ENCODE results near the gene N4BP3. TPM values are rescaled to one million over a fixed set of nuclear protein-coding genes. Genes with fewer than 3 reads are reported as not detected.
"Not testable (repeated sequence)": the region's sequence is repeated elsewhere in the genome, so short reads cannot be mapped to it uniquely, and the experiment has no call there.

The N4BP3 gene, protein sequence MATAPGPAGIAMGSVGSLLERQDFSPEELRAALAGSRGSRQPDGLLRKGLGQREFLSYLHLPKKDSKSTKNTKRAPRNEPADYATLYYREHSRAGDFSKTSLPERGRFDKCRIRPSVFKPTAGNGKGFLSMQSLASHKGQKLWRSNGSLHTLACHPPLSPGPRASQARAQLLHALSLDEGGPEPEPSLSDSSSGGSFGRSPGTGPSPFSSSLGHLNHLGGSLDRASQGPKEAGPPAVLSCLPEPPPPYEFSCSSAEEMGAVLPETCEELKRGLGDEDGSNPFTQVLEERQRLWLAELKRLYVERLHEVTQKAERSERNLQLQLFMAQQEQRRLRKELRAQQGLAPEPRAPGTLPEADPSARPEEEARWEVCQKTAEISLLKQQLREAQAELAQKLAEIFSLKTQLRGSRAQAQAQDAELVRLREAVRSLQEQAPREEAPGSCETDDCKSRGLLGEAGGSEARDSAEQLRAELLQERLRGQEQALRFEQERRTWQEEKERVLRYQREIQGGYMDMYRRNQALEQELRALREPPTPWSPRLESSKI
- under 1 TPM; 0.20 to 0.26 TPM for total RNA-seq

DNA sequence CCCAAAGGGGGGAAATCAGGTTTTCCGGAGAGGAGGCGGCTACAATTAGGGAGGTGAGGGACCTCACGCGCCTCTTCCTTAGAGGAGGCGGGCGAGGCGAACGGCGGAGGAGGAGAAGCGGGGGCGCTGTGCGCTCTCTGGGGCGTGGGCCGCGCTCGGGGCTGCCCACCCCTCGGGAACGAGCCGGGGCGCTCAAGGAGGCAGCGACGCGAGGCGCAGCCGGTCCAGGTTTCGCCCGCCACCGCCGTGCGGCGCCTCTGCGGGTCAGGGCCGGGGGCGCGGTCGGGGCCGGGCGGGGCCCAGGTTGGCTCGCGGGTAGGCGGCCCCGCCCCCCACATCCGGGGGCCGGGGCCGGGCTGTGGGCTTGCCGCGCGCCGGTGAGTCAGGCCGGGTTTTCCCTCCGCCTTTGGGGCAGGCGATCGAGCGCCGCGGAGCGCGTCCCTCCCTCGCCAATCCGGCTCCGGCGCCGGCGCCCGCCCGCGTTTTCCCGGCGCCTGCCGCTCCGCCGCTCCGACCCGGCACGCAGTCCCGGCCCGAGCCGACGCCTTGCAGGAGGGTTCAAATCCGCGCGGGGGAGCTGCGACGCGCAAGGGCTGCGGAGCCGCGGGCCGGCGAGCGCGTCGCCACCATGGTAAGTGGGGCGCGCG, at the start of gene N4BP3:
N4BP3 (plus strand) TSS at position 392 of the 647 bp plus-strand sequence. CDS start 6,052 bp downstream, outside the sequence.
- H3K27me3 Mint-ChIP-seq = peaks cover 14 to 25% of the 10 kb centered on the region in 2 donors
- ATAC-seq = peak; percentile 85 to 92
- H3K27ac Mint-ChIP-seq = peak within 1 kb of the TSS; percentile 56 to 63
- peak; percentile 88 for DNase-seq (ENCODE audit: low spot score)
- no peaks in the 10 kb centered on the region for H3K9me3 Mint-ChIP-seq
- H3K4me3 Mint-ChIP-seq = peak within 1 kb of the TSS; percentile 82
- peaks cover 28 to 31% of the 10 kb centered on the region in 2 donors for H3K4me1 Mint-ChIP-seq (ENCODE audit: low read depth in 2 of 2)
- H3K36me3 Mint-ChIP-seq = no peaks in the 10 kb centered on the region

- no peak overlapping the region for H3K27ac Mint-ChIP-seq
- no peaks in the 10 kb centered on the region for H3K4me1 Mint-ChIP-seq (ENCODE audit: low read depth in 2 of 2)
- DNase-seq (ENCODE audit: low spot score) = no peak
- no peaks in the 10 kb centered on the region for H3K36me3 Mint-ChIP-seq
- no peaks in the 10 kb centered on the region for H3K9me3 Mint-ChIP-seq
- H3K4me3 Mint-ChIP-seq = no peak overlapping the region
- no peak for ATAC-seq
- H3K27me3 Mint-ChIP-seq = peaks cover 0 to 10% of the 10 kb centered on the region in 2 donors
Observed at GRCh38 chr5:178067755-178068154, 45.6 kb upstream of the N4BP3 start.

GRCh38 chr5:178068293-178068692, 45.0 kb upstream of the N4BP3 start:
- no peaks in the 10 kb centered on the region for H3K9me3 Mint-ChIP-seq
- peaks cover 0 to 8% of the 10 kb centered on the region in 2 donors for H3K27me3 Mint-ChIP-seq
- no peak overlapping the region for H3K27ac Mint-ChIP-seq
- H3K4me1 Mint-ChIP-seq (ENCODE audit: low read depth in 2 of 2) = no peaks in the 10 kb centered on the region
- H3K4me3 Mint-ChIP-seq = no peak overlapping the region
- H3K36me3 Mint-ChIP-seq = no peaks in the 10 kb centered on the region
- ATAC-seq (peak in 1 of 2 donors; percentile 32), DNase-seq (ENCODE audit: low spot score) (no peak)

- ATAC-seq (no peak), DNase-seq (ENCODE audit: low spot score) (no peak)
- Mint-ChIP-seq H3K4me3 (no peak overlapping the region), H3K4me1 (ENCODE audit: low read depth in 2 of 2) (no peaks in the 10 kb centered on the region), H3K27ac (no peak overlapping the region), H3K9me3 (no peaks in the 10 kb centered on the region), H3K27me3 (peaks cover 0 to 8% of the 10 kb centered on the region in 2 donors), H3K36me3 (no peaks in the 10 kb centered on the region)
Observed at GRCh38 chr5:178069909-178070308, 43.4 kb upstream of the N4BP3 start.

DNA sequence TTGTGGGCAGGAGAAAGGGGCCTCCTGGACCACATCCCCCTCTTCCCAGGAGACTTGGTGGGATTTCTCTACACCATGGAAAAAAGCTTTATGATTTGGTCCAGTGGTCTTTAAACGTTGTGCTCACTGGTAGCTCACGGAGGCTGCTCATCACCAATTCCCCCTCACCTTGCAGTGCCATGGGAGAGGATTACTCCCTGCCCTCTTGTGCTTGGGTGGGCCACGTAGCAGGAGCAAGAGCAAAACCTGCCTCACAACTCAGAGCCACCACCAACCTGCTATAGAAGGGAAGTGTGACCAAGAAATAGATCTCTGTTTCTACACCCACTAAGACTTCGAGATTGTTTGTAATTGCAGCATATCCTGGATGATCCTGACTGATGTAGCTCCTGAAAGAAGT, 42.2 kb upstream of the N4BP3 start:
- peaks cover 0 to 8% of the 10 kb centered on the region in 2 donors for H3K27me3 Mint-ChIP-seq
- H3K27ac Mint-ChIP-seq = no peak overlapping the region
- no peak for DNase-seq (ENCODE audit: low spot score)
- no peaks in the 10 kb centered on the region for H3K36me3 Mint-ChIP-seq
- no peaks in the 10 kb centered on the region for H3K9me3 Mint-ChIP-seq
- no peak overlapping the region for H3K4me3 Mint-ChIP-seq
- ATAC-seq = no peak
- peaks cover 0 to 3% of the 10 kb centered on the region in 2 donors for H3K4me1 Mint-ChIP-seq (ENCODE audit: low read depth in 2 of 2)

DNA sequence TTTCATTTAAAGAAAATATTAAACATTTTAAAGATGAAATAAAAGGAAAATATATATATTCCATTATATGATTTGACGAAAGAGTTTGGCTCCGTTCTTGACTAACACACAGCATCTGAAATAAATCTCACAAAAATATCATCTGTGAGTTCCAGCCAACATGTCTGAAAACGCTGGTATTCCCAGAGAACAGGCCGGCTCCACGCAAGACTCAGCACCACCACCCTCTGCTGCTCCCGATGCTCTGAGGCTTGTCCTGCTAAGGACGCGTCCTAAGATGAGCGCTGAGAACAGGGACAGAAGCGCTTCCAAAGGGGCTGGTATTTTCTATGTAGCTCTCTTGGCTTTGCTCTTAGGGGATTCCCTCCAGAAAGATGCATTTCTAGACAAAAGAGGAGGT, 40.6 kb upstream of the N4BP3 start:
- H3K4me3 Mint-ChIP-seq = no peak overlapping the region
- H3K9me3 Mint-ChIP-seq = no peaks in the 10 kb centered on the region
- H3K36me3 Mint-ChIP-seq = no peaks in the 10 kb centered on the region
- peaks cover 0 to 3% of the 10 kb centered on the region in 2 donors for H3K4me1 Mint-ChIP-seq (ENCODE audit: low read depth in 2 of 2)
- peaks cover 0 to 5% of the 10 kb centered on the region in 2 donors for H3K27me3 Mint-ChIP-seq
- ATAC-seq (no peak), DNase-seq (ENCODE audit: low spot score) (no peak)
- H3K27ac Mint-ChIP-seq = no peak overlapping the region

- H3K4me1 Mint-ChIP-seq (ENCODE audit: low read depth in 2 of 2) = peaks cover 0 to 3% of the 10 kb centered on the region in 2 donors
- no peak overlapping the region for H3K4me3 Mint-ChIP-seq
- DNase-seq (ENCODE audit: low spot score) (no peak), ATAC-seq (no peak)
- H3K36me3 Mint-ChIP-seq = no peaks in the 10 kb centered on the region
- peaks cover 5 to 7% of the 10 kb centered on the region in 2 donors for H3K27me3 Mint-ChIP-seq
- no peaks in the 10 kb centered on the region for H3K9me3 Mint-ChIP-seq
- no peak overlapping the region for H3K27ac Mint-ChIP-seq
Observed at GRCh38 chr5:178074266-178074952, 38.9 kb upstream of the N4BP3 start.

DNA sequence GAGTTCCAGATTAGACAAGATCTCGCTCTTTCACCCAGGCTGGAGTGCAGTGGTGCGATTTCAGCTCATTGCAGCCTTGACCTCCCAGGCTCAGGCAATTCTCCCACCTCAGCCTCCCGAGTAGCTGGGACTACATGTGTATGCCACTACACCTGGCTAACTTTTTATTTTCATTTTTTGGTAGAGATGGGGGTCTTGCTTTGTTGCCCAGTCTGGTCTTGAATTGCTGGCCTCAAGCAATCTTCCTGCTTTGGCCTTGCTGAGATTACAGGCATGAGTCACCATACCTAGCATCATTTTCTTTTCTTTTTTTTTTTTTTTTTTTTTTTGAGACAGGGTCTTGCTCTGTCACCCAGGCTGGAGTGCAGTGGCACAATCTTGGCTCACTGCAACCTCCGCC, 36.4 kb upstream of the N4BP3 start:
- DNase-seq (ENCODE audit: low spot score); H3K9me3 Mint-ChIP-seq; H3K4me3 Mint-ChIP-seq; ATAC-seq; H3K36me3 Mint-ChIP-seq; H3K4me1 Mint-ChIP-seq (ENCODE audit: low read depth in 2 of 2); H3K27ac Mint-ChIP-seq: not testable (repeated sequence)
- H3K27me3 Mint-ChIP-seq = peaks cover 7 to 12% of the 10 kb centered on the region in 2 donors

GRCh38 chr5:178077751-178078150, 35.6 kb upstream of the N4BP3 start:
- ATAC-seq (no peak), DNase-seq (ENCODE audit: low spot score) (no peak)
- Mint-ChIP-seq H3K4me3 (no peak overlapping the region), H3K9me3 (no peaks in the 10 kb centered on the region), H3K4me1 (ENCODE audit: low read depth in 2 of 2) (peaks cover 0 to 3% of the 10 kb centered on the region in 2 donors), H3K27me3 (peaks cover 7 to 12% of the 10 kb centered on the region in 2 donors), H3K36me3 (no peaks in the 10 kb centered on the region), H3K27ac (no peak overlapping the region)

DNA sequence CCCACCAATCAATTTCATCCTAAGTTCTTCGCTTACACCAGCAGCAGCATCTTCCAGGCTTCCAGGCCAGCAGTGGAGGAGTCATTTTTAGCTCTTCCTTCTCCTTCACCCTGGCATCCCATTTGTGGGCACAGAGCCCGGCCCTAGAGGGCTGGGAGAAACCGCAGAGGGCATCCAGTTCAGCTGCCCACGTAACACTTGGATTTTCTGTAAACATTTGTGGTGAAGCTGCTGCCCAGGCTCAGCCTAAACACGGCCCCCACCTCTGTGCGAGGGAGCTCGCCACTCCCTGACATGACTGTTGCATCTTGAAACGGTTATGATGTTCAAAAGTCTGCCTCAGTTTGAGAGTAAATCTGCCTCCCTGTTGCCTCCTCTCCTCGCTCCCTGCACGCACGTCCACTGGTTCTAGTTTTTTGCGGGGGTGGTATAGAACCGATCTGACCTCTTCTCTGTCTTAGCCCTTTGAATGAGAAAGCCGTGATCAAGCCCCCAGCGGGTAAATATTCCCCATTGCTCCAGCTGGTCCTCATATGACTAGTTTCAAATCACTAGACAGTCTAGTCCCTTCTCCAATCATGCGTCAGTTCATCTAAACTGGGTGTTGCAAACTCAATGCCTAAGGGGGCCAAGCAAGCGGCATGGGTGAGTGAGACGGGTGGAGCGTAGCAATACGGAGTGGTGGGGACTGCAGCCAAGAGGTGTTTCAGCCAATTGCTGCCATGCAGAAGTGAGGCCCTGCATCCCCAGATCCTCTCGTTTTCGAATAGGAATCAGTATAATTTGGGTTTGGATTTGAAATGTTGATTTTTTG, 34.9 kb upstream of the N4BP3 start:
- Mint-ChIP-seq H3K9me3 (no peaks in the 10 kb centered on the region), H3K4me3 (no peak overlapping the region), H3K27ac (no peak overlapping the region), H3K4me1 (ENCODE audit: low read depth in 2 of 2) (peaks cover 0 to 3% of the 10 kb centered on the region in 2 donors), H3K36me3 (no peaks in the 10 kb centered on the region), H3K27me3 (peaks cover 12 to 17% of the 10 kb centered on the region in 2 donors)
- DNase-seq (ENCODE audit: low spot score) (no peak), ATAC-seq (no peak)

- H3K36me3 Mint-ChIP-seq = no peaks in the 10 kb centered on the region
- peaks cover 18 to 23% of the 10 kb centered on the region in 2 donors for H3K27me3 Mint-ChIP-seq
- DNase-seq (ENCODE audit: low spot score) (no peak), ATAC-seq (no peak)
- no peak overlapping the region for H3K27ac Mint-ChIP-seq
- no peak overlapping the region for H3K4me3 Mint-ChIP-seq
- peaks cover 0 to 3% of the 10 kb centered on the region in 2 donors for H3K4me1 Mint-ChIP-seq (ENCODE audit: low read depth in 2 of 2)
- no peaks in the 10 kb centered on the region for H3K9me3 Mint-ChIP-seq
Observed at GRCh38 chr5:178080056-178080455, 33.3 kb upstream of the N4BP3 start.

- Mint-ChIP-seq H3K4me1 (ENCODE audit: low read depth in 2 of 2) (peaks cover 0 to 3% of the 10 kb centered on the region in 2 donors), H3K36me3 (no peaks in the 10 kb centered on the region), H3K9me3 (no peaks in the 10 kb centered on the region), H3K4me3 (no peak overlapping the region), H3K27me3 (peaks cover 18 to 23% of the 10 kb centered on the region in 2 donors), H3K27ac (no peak overlapping the region)
- ATAC-seq (no peak), DNase-seq (ENCODE audit: low spot score) (no peak)
Observed at GRCh38 chr5:178080618-178081410, 32.5 kb upstream of the N4BP3 start.

All from natural killer cell treated with Interleukin-12 subunit alpha and Interleukin-12 subunit beta and Interleukin-15 and Interleukin-18, amount 100 ng/mL, for 72 hours (primary cell).